AG08395 (cell line): ENCODE data around the gene IFI44.

ENCODE experiments used
- DNase-seq: peaks from one replicate; pipeline ENCODE4 v3.0.0; 2012; ENCODE audit warnings: mixed read lengths, low spot score

IFI44 gene

GRCh38 chr1:78712467-78713051, 62.9 kb downstream of the IFI44 start:
- DNase-seq: no peak

GRCh38 chr1:78713297-78713696, 63.7 kb downstream of the IFI44 start:
- DNase-seq: no peak
